HUDEP-2 (cell line): ENCODE results near the gene TPCN1.

Experiments used
- DNase-seq, 76 experiments: peaks; one replicate each; lab custom pipeline; 2025; ENCODE audit not compliant: unreplicated experiment in 76 of 76; lab: John Stamatoyannopoulos, UW

Gene TPCN1

DNA sequence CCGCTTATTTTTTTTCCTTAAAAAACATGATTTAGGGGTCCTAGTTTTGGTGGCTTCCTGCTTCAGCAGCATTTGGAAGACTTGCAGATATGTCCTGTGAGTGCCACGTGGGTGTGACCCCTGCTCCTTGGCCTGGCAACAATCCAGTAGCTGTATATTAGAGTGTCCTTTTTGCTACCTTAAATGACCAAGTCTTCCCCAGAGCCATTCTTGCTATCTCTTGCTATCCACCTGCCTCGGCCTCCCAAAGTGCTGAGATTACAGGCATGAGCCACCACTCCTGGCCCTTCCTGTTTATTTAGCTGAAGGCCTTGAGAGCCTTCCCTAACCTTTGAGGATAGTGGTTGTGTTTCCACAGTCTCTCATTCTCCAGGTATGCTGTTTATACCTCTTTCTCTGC, 17.0 kb downstream of the TPCN1 start:
- DNase-seq: peak in 22 of 76 experiments; percentile 8 to 39 (median 22)

DNA sequence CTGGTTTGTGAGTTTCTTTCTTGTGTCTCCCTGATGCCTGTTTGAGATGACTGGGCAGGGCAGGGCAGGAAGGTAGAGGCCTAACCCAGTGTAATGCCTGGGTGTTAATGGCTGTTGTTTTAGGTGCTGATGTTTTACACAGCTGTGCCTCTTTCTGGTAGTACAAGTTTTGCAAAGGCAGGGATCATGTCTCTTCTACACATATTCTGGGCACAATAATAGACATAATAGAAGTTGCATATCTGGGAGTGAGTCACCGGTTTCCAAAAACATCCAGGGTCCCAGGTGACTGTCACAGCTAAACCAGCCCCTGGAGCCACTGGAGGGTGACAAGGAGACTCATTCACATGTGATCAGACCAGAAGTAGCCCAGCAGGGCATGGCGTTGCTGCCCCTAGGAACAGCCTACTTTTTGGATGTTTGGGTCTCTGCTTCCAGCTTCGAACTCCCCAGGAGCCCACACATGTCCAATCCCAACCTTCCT, 18.1 kb downstream of the TPCN1 start:
- no peak for DNase-seq

DNA sequence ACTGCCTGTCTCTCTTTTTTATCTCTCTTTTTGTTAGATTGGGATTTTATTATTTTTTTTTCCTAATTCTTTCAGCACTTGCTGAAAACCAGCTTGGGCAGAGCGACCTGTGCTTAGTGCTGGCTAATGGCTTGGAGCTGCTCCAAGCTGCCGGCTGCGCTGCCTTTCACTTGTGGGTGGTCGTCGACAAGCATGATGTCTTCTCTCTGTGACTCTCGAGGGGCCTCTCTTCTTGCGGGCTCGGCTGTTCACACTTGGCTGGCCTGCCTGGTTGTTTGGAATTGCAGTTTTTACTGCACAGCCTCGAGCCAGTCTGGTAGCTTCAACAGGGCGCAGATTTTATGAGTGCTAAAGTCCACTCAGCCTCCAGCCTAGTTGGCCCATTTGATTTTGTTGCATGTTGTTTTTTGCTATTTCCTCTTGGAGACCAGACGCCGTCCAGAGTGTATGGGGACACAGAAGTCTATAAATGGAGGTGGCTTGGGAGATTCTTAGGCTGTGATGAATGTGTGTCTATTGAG, 18.6 kb downstream of the TPCN1 start:
- no peak for DNase-seq

DNA sequence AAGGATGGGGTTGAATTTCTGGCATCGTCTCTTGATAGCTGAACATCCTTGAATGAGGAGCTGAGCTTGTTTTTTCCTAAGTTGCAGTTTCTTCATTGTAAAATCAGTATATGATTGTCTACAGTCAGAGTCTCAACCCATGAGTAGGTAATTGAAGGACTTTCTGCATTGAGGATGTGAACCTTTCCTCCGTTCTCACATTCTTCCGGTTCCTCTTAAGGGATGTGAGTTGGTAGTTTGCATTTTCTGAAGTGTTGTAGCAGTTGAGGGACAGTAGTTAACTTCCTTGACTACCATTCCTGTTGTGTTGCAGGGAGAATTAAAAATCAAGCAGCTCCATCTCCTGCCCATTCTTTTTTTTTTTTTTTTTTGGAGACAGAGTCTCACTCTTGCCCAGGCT, 19.1 kb downstream of the TPCN1 start:
- no peak for DNase-seq

DNA sequence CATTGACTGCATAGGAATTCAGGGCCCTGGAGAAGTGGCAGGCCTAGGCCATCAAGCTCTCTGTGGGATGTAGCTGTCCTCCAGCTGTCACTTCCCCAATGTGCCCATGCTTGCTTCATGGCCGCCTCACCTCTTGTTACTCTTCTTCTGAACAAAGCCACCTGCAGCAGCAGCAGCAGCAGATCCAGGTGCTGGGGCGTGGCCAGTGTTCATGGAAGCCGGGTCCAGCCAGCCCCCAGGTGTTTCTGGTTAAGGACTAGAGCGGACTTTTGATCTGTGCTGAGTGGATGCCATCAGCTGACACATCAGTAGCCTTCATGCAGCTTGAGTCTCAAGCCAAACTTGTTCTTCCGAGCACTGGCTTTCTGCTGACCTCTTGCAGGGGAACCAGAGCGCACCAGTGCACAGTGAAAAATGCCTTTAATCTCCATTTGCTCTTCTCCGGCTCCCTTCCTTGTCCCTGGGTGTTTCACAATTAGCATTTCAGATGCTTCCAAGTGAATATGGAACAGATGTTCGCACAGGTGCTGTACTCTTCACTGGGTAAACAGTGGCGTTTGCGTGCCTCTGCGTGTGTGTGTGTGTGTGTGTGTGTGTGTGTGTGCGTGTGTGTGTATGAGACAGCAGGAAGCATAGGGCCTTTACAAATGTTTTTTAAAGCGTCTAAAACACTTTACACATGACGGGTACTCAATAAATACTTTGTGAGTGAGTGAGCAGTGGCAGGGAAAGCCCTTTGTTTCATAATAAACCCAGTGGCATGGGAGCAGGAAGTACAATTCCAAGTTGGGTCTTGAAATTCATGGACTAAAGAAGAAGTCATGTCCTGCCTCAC, 20.1 kb downstream of the TPCN1 start:
- DNase-seq: no peak

DNA sequence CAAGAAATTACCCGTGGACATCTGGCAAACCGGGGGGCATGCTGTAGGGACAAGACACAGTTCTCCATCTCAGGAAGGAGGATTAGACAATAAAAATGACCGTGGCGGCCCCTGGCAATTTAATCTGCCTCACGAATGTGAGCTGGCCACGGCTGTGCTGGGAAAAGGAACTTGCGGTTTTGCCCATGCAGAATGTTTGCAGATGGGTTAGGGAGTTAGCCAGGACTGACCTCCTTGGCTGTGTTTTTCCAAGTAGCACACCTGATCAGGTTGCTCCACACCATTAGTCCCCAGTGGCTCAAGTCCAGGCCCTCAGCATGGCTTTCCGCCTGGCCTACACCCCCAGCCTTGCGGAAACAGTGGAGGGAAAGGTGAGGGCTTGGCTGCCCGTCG, 20.8 kb downstream of the TPCN1 start:
- no peak for DNase-seq

DNA sequence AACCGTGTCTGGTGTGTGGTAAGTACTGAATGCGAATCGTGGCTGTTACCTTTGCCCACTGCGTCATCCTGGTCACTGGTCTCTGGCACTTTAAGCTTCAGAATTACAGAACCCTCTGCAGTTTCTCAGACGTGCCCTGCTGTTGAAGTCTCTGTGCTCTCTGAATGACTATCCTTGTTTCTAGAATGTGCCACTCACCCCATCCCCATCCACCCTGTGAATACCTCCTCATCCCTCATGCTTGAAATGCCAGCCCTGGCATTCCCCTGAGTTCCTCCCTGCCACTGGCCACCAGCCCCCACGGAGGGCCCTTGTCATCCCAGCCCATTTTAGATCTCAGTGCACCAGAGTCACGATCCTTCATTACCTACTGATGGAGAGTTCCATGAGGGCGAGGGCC, 21.3 kb downstream of the TPCN1 start:
- no peak for DNase-seq

DNA sequence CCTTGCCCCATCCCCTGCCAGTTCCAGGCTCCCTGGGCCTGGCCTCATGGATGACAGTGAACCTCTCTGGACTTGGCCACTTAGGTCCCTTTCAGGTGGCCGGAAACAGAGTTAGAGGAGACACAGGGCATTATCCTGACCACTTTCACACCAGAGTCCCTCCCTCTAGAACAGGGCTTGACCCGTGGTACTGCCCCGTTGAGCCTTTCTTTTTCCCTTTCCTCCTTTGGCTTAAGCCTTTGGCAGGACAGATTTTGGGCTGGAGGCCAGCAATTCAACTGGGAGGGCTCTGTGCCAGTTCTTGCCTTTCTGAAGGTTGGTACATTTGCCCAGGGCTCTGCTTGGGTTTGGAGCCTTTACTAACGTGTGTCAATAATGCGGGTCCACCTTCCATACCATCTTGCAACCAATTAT, 22.8 kb downstream of the TPCN1 start:
- DNase-seq: peak in 8 of 76 experiments; percentile 6 to 23 (median 11)

DNA sequence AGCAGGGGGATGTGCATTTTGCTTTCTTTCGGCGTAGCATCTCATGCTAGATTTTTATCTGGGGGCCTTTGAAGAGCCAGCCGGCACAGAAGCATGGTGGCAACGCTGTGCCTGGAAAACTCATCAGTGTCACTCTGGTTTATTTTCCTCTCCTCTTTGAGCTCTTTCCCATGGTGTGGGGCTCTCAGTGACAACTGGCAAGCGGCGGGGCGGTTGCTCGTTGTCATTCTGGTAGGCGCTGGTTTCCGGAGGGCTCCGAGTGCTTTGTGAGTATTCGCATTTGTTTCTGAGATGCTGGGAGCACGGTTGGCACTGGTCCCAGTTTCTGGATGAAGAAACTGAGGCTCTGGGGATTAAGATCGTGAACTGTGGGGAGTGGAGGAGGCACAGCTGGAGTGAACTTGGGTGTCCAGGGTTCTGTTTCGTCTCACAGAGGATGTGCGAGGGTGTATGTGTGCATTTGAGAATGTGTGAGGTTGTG, 23.3 kb downstream of the TPCN1 start:
- DNase-seq: no peak

DNA sequence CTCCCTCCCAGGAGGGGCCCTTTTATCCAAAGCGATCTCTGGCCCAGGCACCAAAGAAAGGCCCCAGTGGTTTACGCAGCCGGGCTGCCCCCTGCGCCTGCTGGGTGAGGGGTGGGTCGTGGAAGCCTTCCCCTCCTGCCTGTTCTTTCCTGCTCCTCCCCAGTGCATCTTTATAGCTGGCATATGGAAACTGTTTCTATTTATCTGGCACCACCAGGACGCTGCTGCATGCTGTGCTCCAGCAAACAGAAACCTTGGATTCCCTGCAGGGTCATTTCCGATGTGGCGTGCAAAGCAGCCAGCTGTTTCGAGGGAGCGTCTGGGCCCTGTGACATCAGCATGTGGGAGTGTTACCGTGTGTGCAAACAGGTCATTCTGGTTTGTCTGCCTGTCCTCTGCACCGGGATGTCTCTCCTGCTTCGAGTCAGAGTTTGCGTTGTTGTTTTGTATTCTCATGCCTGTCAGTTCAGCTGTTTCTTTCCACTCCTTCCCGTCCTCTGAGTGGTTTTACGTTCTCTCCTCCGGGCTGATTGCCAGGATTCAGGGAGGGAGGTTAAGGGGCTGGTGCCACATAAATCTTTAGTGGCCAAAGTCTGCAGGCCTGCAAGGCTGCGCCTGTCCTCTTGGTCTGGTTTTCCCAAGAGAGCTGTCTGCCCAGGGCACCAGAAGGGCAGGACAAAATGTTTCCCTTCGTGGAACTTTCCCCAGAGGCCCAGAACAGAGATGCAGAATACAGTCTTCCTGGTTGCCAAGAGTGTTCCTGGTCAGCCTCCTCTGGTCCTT, 24.6 kb downstream of the TPCN1 start:
- no peak for DNase-seq

DNA sequence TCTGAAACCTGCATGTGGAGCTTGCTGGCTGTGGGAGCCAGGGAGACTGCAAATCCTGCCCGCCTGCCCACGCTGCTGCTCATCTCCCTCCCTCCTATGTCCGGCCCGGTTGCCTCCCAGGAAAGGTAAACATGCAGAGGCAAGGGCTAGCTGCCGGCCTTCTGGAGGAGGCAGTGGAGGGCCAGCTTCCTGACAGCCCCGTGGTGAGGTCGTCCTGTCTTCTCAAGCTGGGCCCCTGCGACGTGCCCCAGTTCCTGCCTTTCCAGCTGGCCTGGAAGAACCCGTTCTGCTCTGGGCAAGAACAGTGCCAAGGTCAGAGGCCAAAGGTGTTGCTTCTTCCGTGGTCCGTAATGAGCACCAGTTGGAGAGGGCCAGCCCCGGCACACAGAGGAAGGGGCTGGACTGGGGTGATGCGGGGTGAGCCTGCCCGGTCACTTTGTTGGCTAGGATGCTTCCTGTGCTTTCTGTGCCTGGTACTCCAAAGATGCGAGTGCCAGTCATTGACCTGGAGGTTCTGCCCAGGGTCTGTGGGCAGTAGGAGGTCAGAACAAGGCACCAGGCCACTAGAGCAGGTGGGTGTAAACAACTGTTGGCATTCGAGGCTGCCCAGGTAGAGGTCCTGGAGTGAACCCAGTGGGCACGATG, 25.3 kb downstream of the TPCN1 start:
- DNase-seq: no peak

DNA sequence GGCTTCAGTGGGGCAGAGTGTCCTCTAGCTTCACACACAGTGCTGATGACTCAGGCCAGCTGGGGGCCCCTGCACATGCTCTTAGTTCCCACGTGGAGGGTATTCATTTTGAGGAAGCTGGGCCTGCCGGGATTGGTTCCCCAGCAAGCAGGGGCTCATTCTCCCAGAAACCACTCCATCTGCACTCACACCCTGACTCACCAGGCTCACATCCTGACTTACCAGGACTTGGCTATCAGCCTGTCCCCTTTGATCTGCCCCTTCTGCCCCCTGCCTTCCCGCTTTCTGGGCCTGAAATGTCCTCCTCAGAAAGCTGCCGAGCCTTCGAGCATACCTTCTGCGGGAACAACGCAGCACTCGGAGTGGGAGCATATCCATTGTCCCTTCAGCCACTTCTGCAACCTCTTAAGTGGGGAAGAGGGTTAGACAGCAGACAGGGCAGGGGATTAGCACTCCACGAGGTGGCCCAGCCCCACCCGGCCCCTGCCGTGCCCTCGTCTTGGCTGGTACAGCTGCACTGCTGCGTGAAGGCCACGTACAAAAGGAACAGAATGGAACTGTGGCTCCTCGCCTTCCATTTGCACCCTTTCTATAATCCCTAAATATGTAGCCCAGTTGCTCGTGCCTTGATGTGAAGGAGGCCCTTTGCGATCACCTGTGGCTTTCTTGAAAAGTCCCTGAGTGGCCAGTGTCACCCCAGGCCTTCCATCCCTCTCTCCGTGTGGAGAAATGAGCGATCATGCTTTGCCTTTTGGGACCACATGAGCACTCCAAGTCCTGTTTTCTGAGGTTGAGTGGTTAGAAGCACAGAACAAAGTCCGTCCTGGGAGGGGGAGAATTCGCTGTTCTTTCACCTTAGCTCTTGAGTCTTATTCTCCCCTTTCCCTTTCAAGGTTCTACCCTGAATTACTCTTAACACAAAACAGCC, 26.1 kb downstream of the TPCN1 start:
- DNase-seq: no peak

DNA sequence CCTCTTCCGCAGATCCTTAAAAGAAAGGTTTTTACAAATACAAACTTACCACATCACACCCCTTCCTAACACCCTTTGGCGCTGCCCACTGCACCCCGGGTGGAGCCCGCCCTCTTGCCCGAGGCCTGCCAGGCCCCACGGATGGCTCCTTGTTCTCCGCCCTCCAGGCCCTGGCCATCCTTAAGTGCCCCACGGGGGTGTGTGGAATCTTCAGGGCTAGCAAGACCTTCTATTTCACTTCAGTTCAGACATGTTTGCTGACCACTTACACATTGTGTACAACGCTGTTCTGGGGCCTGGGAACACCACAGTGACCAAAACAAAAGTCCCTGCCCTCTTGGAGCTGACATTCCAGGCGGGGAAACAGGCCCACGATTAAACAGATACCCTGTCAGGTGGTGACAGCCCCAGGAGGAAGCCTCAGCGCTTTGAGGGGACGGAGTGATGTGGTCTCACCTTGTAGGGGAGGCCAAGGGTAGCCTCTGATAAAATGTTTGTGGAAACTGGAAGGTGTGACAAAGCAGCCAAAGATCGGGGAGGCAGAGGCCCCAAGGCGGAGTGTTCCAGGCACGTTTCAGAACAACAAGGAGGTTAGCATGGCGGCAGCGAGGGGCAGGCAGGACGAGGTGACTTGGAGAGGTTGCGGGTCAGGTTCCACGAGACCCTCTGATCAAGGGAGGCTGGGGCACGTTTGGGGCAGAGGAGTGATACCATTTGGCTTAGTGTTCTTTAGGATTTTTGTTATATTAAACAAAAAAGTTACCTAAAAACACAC, 27.0 kb downstream of the TPCN1 start:
- no peak for DNase-seq

DNA sequence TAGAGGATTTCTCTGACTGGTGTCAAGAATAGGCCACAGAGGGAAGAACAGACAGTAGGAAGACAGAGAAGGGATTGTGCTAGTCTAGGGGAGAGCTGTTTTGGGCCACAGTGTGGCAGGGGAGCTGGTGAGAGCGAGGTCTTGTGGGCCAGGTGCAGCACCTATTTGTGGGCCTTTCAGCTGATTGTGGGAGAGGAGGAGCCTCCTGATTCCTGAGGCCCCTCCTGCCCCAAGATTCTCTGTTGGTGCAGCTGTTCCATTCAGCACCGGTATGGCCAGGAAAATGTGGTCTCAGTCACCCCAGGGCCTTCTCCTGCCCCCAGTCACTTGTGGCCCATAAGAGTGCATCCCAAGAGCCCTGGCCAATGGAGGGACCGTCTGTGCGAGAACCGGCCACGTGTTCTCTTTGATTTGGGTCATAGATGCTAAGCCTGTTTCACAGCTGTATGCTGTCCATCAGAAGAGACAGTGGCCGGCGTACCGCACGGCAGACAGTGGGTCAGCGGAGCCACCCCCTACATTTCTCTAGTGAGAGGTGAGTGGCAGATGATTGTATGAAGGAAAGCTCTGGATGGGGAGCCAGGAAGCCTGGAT, 27.7 kb downstream of the TPCN1 start:
- DNase-seq: no peak

DNA sequence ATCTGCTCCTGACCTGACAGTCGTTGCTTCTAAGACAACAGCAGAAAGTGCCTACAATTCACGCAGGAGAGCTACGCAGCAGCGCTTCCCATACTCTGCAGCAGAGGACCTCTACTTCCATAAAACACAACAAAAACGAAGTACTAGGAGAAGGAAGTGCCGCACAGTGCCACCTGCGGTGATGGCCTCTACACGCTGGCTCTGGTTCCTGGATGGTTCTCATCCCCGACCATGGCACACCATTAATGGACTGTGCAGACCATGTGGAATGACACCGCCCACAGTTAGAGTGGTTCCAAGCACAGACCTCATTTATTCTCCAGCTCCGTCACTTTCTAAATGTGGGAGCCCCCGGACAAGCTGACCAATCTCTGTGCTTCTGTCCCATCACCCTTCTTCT, 28.3 kb downstream of the TPCN1 start:
- DNase-seq: no peak

DNA sequence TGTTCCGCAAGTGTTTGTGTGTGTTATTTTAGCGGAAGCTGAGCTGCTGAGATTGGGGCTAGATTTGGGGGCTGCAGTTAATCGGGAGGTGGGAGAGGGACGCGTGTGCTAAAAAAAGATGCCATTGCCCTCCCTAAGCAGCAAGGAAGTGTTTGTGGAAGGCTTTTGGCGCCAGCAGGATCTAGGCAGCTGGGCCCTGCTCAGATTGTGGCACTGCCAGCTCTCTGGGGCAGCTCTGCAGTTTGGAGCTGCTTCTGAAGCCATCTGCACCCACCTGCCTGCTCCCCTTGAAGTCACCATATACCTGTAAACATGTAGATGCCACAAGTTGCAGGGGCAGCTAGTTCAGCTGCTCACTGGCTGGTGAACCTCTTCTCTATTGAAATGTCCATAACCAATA, 28.8 kb downstream of the TPCN1 start:
- no peak for DNase-seq

DNA sequence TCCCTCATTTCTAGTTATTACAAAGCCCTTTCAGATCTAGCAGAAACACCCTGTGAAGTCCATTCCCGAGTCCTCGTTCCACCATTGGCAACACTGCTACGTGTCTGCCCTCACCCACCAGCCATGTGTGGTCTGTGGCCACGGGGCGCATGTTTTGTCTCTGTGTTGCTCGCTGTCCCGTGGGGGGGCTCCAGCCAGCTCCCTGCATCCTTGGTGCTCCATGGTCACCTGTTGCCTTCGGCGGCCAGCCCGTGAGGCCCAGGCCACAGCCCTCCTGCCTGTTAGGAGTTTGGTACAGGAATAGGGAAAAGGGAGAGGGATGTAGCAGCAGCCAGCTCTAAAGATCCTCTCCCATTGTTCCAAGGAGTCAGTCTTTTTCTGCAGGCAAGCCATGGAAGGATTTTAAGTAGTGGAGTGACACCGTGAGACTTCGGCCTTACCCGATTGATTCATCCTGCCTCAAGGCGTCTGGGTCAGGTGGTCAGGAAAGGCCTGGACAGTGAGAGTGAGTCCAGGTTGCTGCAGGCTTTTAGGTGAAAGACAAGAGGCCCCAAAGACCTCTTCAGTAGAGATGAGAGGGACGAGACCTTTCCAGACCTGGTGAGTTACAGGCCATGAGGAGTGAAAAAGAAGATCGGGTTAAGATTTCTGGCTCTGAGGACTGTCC, 30.3 kb downstream of the TPCN1 start:
- no peak for DNase-seq

DNA sequence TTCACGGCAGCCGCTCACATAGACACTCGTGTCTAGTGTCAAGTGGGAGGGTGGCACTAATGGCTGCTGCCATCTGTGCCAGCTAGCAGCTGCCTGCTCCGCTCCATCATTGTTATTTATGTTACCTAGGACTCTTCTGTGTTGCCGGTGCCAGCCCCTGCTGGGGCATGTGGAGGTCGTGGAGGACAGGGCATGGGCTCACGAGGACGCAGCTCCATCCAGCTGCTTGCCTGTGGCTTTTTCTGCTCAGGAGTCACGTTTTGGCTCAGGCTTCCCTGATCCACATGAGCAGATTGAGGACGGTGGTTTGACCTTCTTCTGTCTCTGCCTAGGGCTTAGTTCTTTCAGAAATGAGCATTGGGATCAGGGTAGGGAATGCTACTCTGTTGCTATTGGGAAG, 31.2 kb downstream of the TPCN1 start:
- no peak for DNase-seq
